WTC11 (cell line): ENCODE measurements around the gene ALX4. TPM values are rescaled to one million over a fixed set of nuclear protein-coding genes. Genes with fewer than 3 reads are reported as not detected.

ENCODE experiments used
- ATAC-seq: fragments of 200-7000 bp; cut with Tn5 transposase; 2 replicates; pipeline ENCODE4 v1.10.0; 2021; ENCODE audit warnings: mild to moderate bottlenecking, moderate library complexity
- CTCF ChIA-PET: fragments of 300-600 bp; sonication (Branson Sonifier 250); formaldehyde crosslinking; loops from one replicate; lab custom pipeline; 2021; ENCODE audit warnings: antibody characterized with exemption; lab: Charles Lee
- POLR2A ChIA-PET: fragments of 350-600 bp; sonication (Branson Sonifier 250); formaldehyde crosslinking; loops from one replicate; lab custom pipeline; 2021; ENCODE audit warnings: antibody characterized with exemption; lab: Charles Lee
- DNase-seq: peaks from one replicate; pipeline ENCODE4 v3.0.0; 2021; ENCODE audit warnings: low spot score
- H3K27ac Mint-ChIP-seq: 2 replicates; pipeline ENCODE4 v1.8.0; 2021; ENCODE audit warnings: mixed read lengths
- H3K27me3 Mint-ChIP-seq: 2 replicates; pipeline ENCODE4 v1.8.0; 2021; ENCODE audit warnings: low read depth, mild to moderate bottlenecking, moderate library complexity, mixed read lengths
- H3K36me3 Mint-ChIP-seq: 2 replicates; pipeline ENCODE4 v1.8.0; 2021; ENCODE audit warnings: mixed read lengths
- H3K4me1 Mint-ChIP-seq: 2 replicates; pipeline ENCODE4 v1.8.0; 2022; ENCODE audit warnings: mixed read lengths
- H3K4me3 Mint-ChIP-seq: 2 replicates; pipeline ENCODE4 v1.8.0; 2021; ENCODE audit warnings: mild to moderate bottlenecking, moderate library complexity, mixed read lengths
- H3K9me3 Mint-ChIP-seq: 2 replicates; pipeline ENCODE4 v1.8.0; 2021; ENCODE audit warnings: mixed read lengths
- ATF1 ChIP-seq: sonication (generic); formaldehyde crosslinking; IDR thresholded peaks from 2 replicates; pipeline ENCODE4 v1.8.1; 2023; ENCODE audit warnings: mild to moderate bottlenecking, moderate library complexity, missing genetic modification reagents
- ESRRA ChIP-seq: sonication (generic); formaldehyde crosslinking; IDR thresholded peaks from 2 replicates; pipeline ENCODE4 v1.8.1; 2022; ENCODE audit warnings: mild to moderate bottlenecking, missing genetic modification reagents, borderline replicate concordance
- GTF2I ChIP-seq: fragments of 250-450 bp; sonication (Bioruptor Pico); conservative IDR thresholded peaks from 2 replicates; pipeline ENCODE4 v1.4.0; 2021; ENCODE audit warnings: mild to moderate bottlenecking
- HMGA2 ChIP-seq: fragments of 250-450 bp; sonication (Bioruptor Pico); IDR thresholded peaks from 2 replicates; pipeline ENCODE4 v1.4.0; 2021; ENCODE audit warnings: mild to moderate bottlenecking, moderate library complexity
- MXD4 ChIP-seq: fragments of 250-450 bp; sonication (Bioruptor Pico); IDR thresholded peaks from 2 replicates; pipeline ENCODE4 v1.8.0; 2021; ENCODE audit warnings: mild to moderate bottlenecking, moderate library complexity, borderline replicate concordance
- NFYB ChIP-seq: sonication (generic); formaldehyde crosslinking; conservative IDR thresholded peaks from 2 replicates; pipeline ENCODE4 v1.8.0; 2022; ENCODE audit warnings: low read depth, missing genetic modification reagents
- SOX15 ChIP-seq: fragments of 250-450 bp; sonication (Bioruptor Pico); IDR thresholded peaks from 2 replicates; pipeline ENCODE4 v1.9.0; 2021; ENCODE audit warnings: mild to moderate bottlenecking
- ZNF121 ChIP-seq: sonication (generic); formaldehyde crosslinking; IDR thresholded peaks from 2 replicates; pipeline ENCODE4 v1.8.0; 2023; ENCODE audit warnings: missing genetic modification reagents
- ZNF232 ChIP-seq: sonication (generic); formaldehyde crosslinking; IDR thresholded peaks from 2 replicates; pipeline ENCODE4 v1.8.0; 2022; ENCODE audit warnings: mild to moderate bottlenecking, missing genetic modification reagents
- ZNF416 ChIP-seq: fragments of 250-450 bp; sonication (Bioruptor Pico); IDR thresholded peaks from 2 replicates; pipeline ENCODE4 v1.9.0; 2021; ENCODE audit warnings: mild to moderate bottlenecking, inconsistent platforms
- ZNF671 ChIP-seq: fragments of 250-450 bp; sonication (Bioruptor Pico); IDR thresholded peaks from 2 replicates; pipeline ENCODE4 v1.8.0; 2021; ENCODE audit warnings: mild to moderate bottlenecking
- total RNA-seq: library from RNA; stranded (reverse); gene quantifications from 3 replicates; pipeline ENCODE4 v1.2.3, GENCODE V29; 2021
- TF ChIP-seq, protein P1 (sequence below): sonication (generic); formaldehyde crosslinking; IDR thresholded peaks from 2 replicates; pipeline ENCODE4 v1.8.1; 2022; ENCODE audit warnings: mild to moderate bottlenecking, moderate library complexity, missing genetic modification reagents
- TF ChIP-seq, protein P2 (sequence below): fragments of 250-450 bp; sonication (Bioruptor Pico); IDR thresholded peaks from 2 replicates; pipeline ENCODE4 v1.8.0; 2021; ENCODE audit warnings: mild to moderate bottlenecking
- TF ChIP-seq, protein P3 (sequence below): sonication (generic); formaldehyde crosslinking; IDR thresholded peaks from 2 replicates; pipeline ENCODE4 v1.8.0; 2022; ENCODE audit warnings: mild to moderate bottlenecking, missing genetic modification reagents
- TF ChIP-seq, protein P4 (sequence below): sonication (generic); formaldehyde crosslinking; IDR thresholded peaks from 2 replicates; pipeline ENCODE4 v1.8.0; 2023; ENCODE audit warnings: missing genetic modification reagents
- TF ChIP-seq, protein P5 (sequence below): sonication (generic); formaldehyde crosslinking; IDR thresholded peaks from 2 replicates; pipeline ENCODE4 v1.8.0; 2022; ENCODE audit warnings: missing genetic modification reagents
- TF ChIP-seq, protein P6 (sequence below): sonication (generic); formaldehyde crosslinking; conservative IDR thresholded peaks from 2 replicates; pipeline ENCODE4 v1.8.1; 2022; ENCODE audit warnings: mild to moderate bottlenecking, missing genetic modification reagents
- TF ChIP-seq, protein P7 (sequence below): fragments of 200-600 bp; IDR thresholded peaks from 2 replicates; pipeline ENCODE4 v1.8.0; 2022; ENCODE audit warnings: antibody characterized with exemption

Gene ALX4
- total RNA-seq, 1 experiment from 2014 or later, result not detected

DNA sequence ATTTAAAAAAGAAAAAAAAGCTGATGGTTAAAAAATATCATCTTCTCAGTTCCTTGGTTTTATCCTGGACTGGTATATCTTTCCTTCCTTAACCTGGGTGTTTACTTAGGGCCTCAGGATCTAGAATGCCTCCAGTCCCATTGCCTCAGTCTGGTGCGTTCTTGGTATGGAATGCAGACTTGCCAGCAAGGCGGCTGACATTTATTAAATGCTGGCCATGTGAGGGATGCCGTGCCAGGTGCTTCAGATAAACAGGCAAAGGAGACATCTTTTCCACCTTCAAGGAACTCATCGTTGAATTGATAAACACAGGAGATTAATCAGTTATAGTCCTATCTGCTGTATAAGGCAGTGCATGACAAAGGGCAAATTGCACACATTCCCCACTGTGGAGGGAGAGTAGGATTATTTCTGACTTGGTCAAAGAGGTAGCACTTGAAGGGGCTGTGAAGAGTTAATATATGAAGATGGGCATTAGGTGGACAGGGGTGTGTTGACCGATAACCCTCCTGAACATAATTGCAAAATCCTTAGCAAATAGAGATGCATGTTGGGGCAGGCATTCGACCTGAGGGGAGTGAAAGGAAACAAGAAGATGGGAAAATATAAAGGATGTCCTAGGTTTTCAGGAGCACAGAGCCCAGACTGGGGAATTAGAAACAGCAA lies 54.4 kb downstream of the ALX4 start:
- Mint-ChIP-seq H3K9me3 (peaks cover 34% of the 10 kb centered on the region), H3K4me3 (no peak overlapping the region), H3K4me1 (no peaks in the 10 kb centered on the region), H3K27me3 (no peaks in the 10 kb centered on the region; the same call in 1 of the 2 replicates), H3K27ac (no peak overlapping the region), H3K36me3 (peaks cover 28% of the 10 kb centered on the region)
- no peak for DNase-seq
- POLR2A ChIA-PET, result no interaction called here
- TF ChIP-seq ZNF121 (no peak), SOX15 (CRISPR knock-in tag) (no peak), ZNF232 (CRISPR knock-in tag) (no peak)
- TF ChIP-seq, protein P1, sequence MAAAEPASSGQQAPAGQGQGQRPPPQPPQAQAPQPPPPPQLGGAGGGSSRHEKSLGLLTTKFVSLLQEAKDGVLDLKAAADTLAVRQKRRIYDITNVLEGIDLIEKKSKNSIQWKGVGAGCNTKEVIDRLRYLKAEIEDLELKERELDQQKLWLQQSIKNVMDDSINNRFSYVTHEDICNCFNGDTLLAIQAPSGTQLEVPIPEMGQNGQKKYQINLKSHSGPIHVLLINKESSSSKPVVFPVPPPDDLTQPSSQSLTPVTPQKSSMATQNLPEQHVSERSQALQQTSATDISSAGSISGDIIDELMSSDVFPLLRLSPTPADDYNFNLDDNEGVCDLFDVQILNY (CRISPR knock-in tag), result no peak
- TF ChIP-seq, all 79 proteins: peak for 0
- CTCF ChIA-PET, result interaction anchor here (0.7 kb wide), 1 partner anchor 233 kb away, joined by 3 read pairs; no protein-coding TSS in a partner anchor
- no peak for ATAC-seq

DNA sequence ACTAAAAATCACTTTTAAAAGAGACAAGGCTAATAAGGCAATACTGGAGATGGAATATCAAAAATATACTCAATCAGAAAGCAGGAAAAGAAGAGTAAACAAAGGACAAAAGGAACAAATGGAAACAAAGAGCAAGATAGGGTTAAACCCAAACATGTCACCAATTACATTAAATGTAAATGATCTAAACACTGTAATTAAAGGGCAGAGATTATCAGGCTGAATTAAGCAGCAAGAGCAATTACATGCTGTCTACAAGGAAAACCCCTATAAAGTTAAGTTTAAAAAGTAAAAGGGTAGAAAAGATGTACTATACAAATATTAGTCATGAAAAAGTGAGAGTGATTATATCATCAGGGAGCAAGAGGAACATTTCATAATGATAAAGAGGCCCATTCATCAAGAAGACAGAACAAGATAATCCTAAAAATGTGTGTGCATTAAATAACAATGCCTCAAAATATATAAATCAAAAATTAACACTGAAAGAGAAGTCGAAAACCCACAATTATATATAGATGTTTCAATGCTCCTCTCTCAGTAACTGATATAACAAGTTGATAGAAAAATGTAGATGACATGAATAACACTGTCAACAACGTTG lies 56.8 kb downstream of the ALX4 start:
- no peak overlapping the region for H3K4me3 Mint-ChIP-seq
- ATAC-seq (no peak), DNase-seq (no peak)
- H3K27ac Mint-ChIP-seq, result no peak overlapping the region
- POLR2A ChIA-PET, result no interaction called here
- H3K27me3 Mint-ChIP-seq, result no peaks in the 10 kb centered on the region; the same call in 1 of the 2 replicates
- CTCF ChIA-PET, result no interaction called here
- TF ChIP-seq, protein P2, sequence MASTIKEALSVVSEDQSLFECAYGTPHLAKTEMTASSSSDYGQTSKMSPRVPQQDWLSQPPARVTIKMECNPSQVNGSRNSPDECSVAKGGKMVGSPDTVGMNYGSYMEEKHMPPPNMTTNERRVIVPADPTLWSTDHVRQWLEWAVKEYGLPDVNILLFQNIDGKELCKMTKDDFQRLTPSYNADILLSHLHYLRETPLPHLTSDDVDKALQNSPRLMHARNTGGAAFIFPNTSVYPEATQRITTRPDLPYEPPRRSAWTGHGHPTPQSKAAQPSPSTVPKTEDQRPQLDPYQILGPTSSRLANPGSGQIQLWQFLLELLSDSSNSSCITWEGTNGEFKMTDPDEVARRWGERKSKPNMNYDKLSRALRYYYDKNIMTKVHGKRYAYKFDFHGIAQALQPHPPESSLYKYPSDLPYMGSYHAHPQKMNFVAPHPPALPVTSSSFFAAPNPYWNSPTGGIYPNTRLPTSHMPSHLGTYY (CRISPR knock-in tag), result no peak
- TF ChIP-seq GTF2I (CRISPR knock-in tag) (peak; percentile 78; the same call in 1 of the 2 replicates), ZNF671 (CRISPR knock-in tag) (no peak), ESRRA (CRISPR knock-in tag) (no peak)
- TF ChIP-seq, protein P3, sequence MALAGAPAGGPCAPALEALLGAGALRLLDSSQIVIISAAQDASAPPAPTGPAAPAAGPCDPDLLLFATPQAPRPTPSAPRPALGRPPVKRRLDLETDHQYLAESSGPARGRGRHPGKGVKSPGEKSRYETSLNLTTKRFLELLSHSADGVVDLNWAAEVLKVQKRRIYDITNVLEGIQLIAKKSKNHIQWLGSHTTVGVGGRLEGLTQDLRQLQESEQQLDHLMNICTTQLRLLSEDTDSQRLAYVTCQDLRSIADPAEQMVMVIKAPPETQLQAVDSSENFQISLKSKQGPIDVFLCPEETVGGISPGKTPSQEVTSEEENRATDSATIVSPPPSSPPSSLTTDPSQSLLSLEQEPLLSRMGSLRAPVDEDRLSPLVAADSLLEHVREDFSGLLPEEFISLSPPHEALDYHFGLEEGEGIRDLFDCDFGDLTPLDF (CRISPR knock-in tag), result no peak
- peaks cover 32% of the 10 kb centered on the region for H3K36me3 Mint-ChIP-seq
- H3K4me1 Mint-ChIP-seq, result no peaks in the 10 kb centered on the region
- peaks cover 34% of the 10 kb centered on the region for H3K9me3 Mint-ChIP-seq

DNA sequence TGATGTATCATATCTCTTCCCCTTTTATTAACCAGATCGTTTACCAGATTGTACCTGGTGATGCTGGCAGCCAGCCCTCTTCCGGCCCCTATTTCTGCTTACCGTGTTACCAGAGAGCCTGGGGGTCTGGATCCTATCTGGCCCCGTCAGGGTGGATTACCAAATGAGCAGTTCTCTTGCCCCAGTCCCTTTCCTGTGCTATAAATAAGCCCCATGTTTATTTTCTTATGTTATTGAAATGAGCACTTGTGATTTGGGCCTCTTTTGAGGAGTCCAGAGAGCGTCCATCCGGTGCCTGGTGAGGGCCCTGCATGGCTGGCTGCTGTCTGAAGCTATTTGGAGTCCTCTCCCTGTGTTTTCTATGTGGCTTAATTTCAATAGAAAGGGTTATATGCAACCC lies 59.5 kb downstream of the ALX4 start:
- POLR2A ChIA-PET, result no interaction called here
- CTCF ChIA-PET, result interaction anchor here (0.6 kb wide), 1 partner anchor 1010 kb away, joined by 3 read pairs; no protein-coding TSS in a partner anchor
- no peak for TF ChIP-seq ATF1 (CRISPR knock-in tag)
- TF ChIP-seq, protein P4, sequence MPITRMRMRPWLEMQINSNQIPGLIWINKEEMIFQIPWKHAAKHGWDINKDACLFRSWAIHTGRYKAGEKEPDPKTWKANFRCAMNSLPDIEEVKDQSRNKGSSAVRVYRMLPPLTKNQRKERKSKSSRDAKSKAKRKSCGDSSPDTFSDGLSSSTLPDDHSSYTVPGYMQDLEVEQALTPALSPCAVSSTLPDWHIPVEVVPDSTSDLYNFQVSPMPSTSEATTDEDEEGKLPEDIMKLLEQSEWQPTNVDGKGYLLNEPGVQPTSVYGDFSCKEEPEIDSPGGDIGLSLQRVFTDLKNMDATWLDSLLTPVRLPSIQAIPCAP (CRISPR knock-in tag), result no peak
- ATAC-seq, result no peak
- no peak for DNase-seq
- Mint-ChIP-seq H3K4me1 (peaks cover 3% of the 10 kb centered on the region; the same call in 1 of the 2 replicates), H3K36me3 (peaks cover 32% of the 10 kb centered on the region), H3K27ac (no peak overlapping the region), H3K27me3 (no peaks in the 10 kb centered on the region; the same call in 1 of the 2 replicates), H3K4me3 (no peak overlapping the region), H3K9me3 (peaks cover 34% of the 10 kb centered on the region)

DNA sequence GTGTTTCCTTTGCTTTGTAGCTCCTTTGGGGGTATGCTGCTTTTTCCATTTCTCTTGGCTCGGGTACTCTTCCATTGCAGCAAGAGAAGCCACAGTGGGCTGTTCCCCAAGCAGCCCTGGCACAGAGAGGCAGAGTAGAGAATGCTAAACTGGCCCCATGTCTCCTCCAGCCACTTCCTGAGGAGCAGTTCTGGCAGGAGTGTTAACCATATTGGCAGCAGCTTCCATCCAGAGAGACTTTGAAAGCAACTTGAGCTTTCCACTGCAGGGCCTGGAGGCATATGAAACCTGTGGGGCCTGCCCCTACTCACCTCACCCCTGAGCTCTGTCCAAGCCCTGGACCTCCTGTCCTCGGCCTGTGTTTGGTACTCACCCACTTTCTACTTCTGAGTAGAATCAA lies 61.8 kb downstream of the ALX4 start:
- DNase-seq, result no peak
- peaks cover 28% of the 10 kb centered on the region for H3K36me3 Mint-ChIP-seq
- TF ChIP-seq, protein P5, sequence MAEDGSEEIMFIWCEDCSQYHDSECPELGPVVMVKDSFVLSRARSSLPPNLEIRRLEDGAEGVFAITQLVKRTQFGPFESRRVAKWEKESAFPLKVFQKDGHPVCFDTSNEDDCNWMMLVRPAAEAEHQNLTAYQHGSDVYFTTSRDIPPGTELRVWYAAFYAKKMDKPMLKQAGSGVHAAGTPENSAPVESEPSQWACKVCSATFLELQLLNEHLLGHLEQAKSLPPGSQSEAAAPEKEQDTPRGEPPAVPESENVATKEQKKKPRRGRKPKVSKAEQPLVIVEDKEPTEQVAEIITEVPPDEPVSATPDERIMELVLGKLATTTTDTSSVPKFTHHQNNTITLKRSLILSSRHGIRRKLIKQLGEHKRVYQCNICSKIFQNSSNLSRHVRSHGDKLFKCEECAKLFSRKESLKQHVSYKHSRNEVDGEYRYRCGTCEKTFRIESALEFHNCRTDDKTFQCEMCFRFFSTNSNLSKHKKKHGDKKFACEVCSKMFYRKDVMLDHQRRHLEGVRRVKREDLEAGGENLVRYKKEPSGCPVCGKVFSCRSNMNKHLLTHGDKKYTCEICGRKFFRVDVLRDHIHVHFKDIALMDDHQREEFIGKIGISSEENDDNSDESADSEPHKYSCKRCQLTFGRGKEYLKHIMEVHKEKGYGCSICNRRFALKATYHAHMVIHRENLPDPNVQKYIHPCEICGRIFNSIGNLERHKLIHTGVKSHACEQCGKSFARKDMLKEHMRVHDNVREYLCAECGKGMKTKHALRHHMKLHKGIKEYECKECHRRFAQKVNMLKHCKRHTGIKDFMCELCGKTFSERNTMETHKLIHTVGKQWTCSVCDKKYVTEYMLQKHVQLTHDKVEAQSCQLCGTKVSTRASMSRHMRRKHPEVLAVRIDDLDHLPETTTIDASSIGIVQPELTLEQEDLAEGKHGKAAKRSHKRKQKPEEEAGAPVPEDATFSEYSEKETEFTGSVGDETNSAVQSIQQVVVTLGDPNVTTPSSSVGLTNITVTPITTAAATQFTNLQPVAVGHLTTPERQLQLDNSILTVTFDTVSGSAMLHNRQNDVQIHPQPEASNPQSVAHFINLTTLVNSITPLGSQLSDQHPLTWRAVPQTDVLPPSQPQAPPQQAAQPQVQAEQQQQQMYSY, result no peak
- TF ChIP-seq, protein P6, sequence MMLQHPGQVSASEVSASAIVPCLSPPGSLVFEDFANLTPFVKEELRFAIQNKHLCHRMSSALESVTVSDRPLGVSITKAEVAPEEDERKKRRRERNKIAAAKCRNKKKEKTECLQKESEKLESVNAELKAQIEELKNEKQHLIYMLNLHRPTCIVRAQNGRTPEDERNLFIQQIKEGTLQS, result no peak
- TF ChIP-seq HMGA2 (CRISPR knock-in tag) (no peak), MXD4 (no peak), ZNF416 (CRISPR knock-in tag) (no peak), NFYB (CRISPR knock-in tag) (no peak)
- TF ChIP-seq, protein P7, sequence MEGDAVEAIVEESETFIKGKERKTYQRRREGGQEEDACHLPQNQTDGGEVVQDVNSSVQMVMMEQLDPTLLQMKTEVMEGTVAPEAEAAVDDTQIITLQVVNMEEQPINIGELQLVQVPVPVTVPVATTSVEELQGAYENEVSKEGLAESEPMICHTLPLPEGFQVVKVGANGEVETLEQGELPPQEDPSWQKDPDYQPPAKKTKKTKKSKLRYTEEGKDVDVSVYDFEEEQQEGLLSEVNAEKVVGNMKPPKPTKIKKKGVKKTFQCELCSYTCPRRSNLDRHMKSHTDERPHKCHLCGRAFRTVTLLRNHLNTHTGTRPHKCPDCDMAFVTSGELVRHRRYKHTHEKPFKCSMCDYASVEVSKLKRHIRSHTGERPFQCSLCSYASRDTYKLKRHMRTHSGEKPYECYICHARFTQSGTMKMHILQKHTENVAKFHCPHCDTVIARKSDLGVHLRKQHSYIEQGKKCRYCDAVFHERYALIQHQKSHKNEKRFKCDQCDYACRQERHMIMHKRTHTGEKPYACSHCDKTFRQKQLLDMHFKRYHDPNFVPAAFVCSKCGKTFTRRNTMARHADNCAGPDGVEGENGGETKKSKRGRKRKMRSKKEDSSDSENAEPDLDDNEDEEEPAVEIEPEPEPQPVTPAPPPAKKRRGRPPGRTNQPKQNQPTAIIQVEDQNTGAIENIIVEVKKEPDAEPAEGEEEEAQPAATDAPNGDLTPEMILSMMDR, result no peak

More for the DNA sequence above, 61.8 kb downstream of the ALX4 start:
- ChIA-PET CTCF (interaction anchor here (1.7 to 1.9 kb wide), 2 partner anchors 38 to 115 kb away, joined by 6 to 9 read pairs; no protein-coding TSS in a partner anchor), POLR2A (no interaction called here)
- peaks cover 23% of the 10 kb centered on the region for H3K9me3 Mint-ChIP-seq
- no peak for ATAC-seq
- no peak overlapping the region for H3K27ac Mint-ChIP-seq
- peaks cover 23% of the 10 kb centered on the region for H3K4me1 Mint-ChIP-seq
- H3K27me3 Mint-ChIP-seq, result no peaks in the 10 kb centered on the region; the same call in 1 of the 2 replicates
- no peak overlapping the region for H3K4me3 Mint-ChIP-seq
